SKM-1 treated with dmso at 0.1 percent for 144 hours (cell line): ENCODE data around the gene P3R3URF.
A peak's percentile ranks its signal among the peaks of the same experiment; 100 is the strongest.

Source experiments
- DNase-seq: peaks from one replicate; lab custom pipeline; 2025; ENCODE audit not compliant: unreplicated experiment; lab: John Stamatoyannopoulos, UW

The P3R3URF gene

DNA sequence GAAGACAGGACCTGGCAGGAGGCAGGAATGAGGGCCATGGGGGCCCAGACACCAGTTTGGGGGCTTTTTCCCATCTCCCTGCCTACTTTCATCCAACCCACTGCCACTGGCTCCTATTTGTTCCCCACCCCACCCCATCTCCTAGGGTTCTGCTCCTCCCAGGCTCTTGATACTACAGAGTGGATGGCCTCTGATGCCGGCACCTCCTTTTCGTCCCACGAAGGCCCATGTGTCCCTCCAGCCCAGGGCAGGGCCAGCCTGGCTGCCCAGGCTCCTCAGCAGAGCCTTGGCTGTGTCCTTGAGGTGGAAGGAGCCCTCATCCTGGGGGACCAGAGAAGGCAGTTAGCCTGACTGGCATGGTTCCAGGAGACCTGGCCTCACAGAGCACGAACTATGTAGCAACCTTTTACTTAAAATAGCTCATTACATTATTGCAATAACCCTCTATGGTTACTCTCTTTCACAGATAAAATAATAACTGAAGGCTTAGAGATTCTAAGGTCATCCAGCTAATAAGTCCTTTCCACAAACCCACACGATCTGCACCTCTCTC, 18.4 kb upstream of the P3R3URF start:
- peak; percentile 32 for DNase-seq

DNA sequence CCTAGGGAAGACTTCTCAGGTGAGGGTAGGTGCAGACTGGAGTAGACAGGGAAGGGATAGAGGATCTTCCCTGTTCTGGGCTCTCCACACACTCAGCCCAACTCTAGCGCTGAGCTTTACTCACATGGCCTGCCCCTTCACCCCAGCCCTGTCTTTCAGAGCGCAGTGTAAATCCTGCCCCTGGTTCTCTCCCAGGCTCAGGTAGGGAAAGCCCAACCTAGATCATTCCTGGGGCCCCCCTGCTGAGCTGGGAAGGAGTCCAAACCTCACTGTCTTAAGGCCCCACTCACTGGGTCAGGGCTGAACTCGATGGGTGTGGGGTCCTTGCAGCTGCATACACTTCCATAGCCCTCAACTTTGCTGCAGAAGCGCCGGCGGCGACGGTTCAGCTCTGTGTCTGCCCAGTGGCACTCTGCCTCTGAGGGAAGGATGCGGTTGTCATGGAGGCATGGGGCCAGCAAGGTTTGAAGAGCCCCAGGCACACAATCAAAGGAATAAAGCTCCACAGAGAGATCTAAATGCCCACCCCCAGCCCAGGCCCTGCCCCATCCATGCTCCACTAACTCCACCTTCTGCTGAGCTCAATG, 17.8 kb upstream of the P3R3URF start:
- no peak for DNase-seq

DNA sequence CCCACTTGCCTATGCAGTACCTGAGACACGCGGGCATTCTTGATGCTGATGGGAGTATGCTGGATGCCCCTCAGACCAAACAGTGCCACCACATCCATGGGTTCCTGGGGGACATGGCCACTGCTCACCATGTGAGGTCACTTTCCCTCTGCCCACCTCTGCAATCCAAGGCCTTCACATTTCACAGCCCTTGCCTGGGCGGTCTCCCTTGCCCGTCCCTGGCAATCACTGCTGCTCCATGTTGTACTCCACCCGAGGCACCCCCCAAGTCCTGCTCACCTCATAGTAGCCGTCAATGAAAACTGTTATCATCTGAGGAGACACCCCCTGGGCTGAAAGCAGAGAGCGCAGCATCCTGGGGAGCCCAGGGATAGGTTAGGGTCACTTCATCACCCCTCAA, 17.0 kb upstream of the P3R3URF start:
- no peak for DNase-seq

DNA sequence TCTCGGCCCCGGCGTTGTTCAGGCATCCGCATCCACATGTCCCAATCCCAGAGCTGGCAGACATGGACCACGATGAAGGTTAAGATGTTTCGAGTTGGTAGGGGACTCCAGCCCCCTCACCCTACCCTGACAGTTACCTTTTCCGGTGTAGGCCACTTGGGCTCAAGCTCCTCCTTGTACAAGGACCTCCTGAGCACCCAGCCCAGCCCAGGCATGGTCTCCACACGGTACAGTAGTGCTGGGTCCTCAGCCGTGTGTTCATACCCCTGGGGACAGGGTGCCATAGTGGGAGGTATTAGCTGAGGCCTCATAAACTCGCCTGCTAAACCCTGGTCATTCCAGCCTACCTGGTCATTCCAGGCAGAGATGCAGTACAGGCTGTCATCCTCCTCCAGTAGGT, 15.9 kb upstream of the P3R3URF start:
- DNase-seq, result no peak

DNA sequence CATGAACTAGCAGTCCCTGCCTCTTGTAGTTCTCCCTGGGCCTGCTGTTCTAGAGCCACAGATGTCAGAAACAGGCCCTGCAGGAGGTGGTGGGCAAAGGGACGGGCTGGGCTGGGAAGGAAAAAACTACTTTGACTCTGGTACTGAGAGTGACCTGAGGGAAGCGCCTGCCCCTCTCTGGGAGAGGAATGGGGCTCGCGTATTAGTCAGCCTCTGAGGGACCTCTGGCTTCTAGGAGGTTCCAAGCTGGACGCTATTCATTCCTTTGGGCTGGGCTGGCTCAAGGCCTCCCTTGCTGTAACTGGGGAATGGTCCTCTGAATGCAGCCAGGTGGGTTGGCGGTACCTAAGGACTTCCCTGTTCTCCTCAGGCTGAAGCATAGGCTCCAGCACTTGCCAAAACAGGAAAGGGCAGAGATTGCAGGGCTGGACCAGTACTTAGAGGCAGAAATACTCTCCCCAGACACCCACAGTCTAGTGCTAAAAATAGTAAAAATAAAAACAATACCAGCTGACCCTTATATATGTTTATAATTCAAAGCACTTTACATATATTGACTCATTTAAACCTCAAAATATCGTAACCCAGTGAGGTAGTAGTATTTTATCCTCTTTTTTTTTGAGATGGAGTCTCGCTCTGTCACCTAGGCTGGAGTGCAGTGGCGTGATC, 14.9 kb upstream of the P3R3URF start:
- no peak for DNase-seq

DNA sequence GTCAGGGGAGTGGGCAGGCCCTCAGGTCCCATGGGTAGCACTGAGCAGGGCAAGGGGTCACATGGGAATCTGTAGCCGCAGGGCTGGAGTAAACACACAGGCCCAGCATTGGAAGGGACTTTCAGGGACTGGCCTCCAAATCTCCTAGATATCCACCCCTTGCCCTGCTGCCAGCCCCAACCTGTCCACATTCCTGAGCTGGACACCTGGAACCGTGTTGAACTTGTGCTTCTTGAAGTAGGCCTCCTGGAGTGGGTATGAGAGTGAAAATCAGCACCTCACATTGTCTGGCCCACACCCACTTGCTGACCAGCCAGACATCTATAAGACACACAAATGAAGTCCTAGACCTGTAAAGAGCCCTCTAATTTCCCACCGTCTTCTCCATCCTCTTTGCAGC, 14.3 kb upstream of the P3R3URF start:
- DNase-seq, result no peak

DNA sequence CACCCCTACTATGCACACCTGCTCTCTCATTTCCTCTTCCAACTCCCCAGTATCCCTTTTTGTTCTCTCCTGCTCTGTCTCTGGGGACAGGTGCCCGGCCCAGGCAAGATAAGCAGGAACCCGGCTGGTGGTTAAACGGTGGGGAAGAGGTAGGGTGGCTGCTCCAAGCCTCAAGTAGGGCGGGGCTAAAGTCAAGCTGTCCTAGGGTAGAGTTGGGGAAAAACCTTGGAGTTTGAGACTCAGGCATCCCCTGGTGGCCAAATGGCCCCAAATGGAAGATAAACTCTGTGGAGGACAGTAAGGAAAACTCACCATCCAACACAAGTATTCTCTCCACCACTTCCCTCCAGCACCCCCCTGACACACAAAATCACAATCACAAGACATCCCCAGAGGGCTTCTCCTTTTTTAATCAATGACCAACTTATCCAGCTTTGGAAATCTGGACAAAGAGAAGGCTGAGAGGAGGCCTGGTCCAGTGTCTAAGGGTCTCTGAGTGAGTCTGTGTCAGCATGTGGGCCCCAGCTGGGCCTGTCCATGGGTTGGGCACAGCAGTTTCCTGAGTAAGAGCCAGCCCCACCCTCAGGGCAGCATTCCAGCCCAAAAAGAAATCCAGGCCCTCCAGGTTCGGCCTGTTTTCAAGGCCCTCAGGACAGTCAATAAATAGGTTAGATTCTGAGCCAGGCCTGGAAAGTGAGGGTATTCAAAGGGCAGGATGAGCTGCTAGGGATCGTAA, 12.2 kb upstream of the P3R3URF start:
- no peak for DNase-seq

DNA sequence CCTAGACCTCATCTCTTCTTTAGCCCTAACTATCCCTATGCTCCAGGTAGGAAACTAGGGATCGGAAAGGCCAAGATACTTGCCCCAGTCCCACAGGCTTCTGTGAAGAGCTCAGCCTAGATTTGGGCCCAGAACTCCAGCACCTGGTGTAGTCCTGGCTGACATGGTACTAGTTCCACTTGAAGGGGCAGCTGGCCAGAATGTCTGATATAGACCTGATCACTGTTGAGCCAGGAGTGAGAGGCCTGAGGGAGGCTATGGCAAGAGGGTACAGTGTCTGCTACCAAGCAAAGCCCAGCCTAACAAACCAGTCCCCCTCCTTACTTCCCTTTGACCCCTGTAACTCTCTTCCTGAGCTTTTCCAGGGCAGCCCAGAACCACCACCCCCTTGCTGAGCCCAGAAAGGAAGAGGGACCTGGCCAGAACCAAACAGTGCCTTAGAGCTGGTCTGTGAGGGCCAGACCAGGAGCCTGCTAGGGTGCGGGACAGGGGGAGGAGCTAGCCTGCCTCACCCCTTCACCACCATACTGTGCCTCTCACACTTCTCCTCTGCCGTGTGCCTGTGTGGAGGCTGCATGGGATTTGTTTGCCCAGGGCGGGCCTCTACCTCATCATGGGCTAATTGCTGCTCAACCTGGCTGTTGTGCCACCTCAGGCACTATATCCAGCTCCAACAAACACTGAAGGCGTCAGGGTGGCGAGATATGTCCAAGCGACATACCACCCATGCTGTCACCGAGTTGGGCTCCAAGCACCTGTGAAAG, 11.0 kb upstream of the P3R3URF start:
- DNase-seq, result no peak

DNA sequence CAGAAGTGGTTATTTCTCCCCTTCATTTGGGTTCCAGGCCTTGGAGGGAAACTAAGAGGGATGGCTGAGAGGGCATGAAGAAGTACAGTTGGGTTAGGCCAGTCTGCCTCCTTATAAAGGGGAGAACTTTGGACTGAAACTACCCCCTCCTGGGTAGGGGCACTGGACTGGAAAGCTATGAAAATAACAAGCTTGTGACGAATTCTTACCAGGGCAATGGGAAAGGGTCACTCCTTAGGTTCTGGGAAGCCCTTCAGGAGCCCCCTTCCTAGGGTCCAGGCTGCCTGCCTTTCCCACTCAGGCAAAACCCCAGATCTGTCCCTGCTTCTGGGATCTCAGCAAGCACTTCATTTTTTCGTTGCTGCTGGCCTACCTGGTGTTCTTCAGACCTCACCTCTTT, 9.8 kb upstream of the P3R3URF start:
- DNase-seq, result no peak

DNA sequence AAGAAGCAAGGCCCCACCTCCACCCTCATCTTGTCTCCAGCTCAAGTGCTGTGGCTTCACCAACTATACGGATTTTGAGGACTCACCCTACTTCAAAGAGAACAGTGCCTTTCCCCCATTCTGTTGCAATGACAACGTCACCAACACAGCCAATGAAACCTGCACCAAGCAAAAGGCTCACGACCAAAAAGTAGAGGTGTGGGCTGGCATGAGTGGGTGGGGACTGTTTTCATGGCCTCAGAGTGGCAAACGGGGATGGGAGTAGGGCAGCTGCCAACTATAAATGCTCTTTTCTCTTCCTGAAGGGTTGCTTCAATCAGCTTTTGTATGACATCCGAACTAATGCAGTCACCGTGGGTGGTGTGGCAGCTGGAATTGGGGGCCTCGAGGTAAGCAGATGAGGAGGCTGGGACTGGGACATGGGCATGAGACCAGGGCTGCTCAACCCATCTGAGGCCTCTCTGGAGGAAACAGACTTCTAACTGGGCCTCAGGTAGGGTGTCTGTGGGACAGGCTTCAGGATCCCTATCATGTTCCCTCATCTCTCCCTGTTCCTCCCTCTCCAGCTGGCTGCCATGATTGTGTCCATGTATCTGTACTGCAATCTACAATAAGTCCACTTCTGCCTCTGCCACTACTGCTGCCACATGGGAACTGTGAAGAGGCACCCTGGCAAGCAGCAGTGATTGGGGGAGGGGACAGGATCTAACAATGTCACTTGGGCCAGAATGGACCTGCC, 8.8 kb upstream of the P3R3URF start:
- no peak for DNase-seq

DNA sequence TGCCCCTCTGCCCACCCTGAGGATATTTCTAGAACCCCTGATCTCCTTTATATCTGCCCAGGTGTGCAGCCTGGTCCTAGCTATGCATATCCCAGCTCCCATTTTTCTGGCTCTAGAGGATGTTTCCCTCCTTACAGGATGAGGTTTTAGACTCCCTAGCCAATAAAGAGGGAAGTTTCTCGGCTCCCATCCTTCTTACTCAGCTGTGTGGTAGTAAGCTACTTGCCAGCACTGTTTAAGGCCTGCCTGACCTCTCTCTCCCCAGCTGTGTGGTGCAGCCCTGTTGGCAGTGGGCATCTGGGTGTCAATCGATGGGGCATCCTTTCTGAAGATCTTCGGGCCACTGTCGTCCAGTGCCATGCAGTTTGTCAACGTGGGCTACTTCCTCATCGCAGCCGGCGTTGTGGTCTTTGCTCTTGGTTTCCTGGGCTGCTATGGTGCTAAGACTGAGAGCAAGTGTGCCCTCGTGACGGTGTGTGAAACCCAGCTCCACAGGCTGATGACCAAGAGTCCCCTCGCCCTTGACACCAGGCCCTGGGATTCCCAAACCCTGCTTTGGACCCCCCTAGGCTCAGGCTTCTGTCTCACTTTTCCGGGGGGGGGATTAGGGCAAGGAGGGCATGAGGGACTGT, 7.8 kb upstream of the P3R3URF start:
- DNase-seq, result no peak

DNA sequence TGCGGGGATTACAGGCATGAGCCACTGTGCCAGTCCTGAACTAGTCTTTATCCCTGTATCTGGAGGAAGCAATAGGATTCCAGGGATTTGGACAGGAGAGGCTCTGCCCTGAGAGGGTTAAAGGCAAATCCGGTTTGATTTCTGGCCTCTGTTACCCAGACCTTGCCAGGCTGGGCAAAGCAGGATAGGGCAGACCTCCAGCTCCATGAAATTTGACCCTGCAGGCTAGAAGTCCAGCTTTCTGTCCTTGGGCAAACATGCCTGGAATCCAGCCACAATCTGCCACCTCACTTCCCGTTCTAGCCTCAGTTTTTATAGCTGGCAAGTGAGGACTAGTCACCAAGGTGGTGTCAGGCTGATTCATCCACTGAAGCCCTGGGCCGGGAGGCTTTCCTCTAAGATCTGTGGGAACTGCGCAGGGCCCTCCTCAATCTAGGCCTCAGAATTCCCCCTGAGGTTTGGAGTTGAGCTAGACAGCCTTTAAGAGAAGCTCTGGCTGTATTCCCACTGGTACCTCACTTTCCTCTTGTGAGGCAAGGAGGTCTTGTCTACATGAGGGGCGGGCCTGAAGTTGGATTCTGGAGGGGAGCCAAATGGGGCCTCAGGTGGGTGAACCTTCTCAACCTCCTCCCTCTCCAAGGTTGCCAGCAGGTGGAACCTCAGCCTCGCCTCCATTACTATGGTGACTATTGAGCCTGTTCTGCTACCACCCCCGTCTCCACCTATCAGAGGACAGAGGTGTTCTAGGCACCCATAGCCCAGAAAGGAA, 7.0 kb upstream of the P3R3URF start:
- DNase-seq, result no peak

DNA sequence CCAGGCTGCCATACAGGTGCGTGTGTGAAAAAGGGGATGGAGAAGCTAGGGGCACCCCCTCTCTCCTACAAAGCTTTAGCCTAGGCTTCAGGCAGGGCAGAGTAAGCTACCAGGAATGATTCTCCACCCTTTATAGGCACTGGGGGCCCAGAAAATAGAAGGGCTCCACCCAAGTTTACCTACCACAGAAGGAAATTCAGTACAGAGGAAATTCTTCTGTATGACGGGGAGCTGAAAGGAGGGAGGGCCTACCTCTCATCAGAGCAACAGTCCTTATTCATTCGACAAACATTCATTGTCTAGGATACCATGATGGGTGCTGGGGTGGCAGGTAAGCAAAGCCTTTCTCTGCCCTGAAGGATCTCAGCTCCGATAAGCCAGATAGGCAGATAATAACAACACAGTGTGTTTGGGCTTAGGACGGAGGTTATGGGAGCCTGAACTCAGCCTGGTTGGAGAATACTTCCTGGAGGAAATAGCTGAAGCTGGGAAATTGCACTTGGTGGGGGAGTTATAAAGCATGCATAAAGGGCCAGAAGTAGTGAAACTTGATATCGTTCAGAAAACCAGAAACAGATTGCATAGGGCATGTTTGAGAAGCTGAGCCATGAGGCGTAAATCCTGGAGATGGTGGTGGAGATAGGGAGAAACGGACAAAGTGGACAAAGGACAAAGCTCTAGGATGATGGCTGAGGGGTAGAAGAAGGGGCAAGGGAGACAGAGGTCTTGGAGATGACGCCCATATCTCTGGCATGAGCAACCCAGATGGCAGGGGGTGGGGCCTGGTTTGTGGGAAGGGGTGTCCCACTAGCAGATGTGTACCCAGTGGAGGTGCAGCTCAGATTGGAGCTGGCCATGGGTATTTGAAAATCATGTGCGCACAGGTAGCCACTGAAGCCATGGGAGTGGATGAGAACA, 5.3 kb upstream of the P3R3URF start:
- no peak for DNase-seq

DNA sequence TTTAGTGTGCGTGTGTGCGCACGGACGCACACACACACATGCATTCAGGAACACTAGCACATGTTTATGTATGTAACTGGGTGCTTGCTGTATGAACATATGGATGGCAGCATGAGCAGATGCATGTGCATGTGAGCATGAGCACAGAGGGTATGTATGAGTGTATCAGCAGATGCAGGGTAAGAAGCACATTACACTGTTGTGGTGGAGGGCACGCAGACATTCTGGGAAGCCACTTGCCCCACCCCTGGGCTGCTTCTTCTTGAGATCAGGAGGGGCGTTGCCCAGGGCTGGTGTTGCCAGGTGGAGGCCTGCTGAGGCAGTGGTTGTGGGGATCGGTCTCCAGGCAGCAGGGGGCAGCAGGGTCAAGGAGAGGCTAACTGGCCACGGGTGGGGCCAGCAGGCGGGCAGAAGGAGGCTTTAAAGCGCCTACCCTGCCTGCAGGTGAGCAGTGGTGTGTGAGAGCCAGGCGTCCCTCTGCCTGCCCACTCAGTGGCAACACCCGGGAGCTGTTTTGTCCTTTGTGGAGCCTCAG, 3.9 kb upstream of the P3R3URF start:
- no peak for DNase-seq

DNA sequence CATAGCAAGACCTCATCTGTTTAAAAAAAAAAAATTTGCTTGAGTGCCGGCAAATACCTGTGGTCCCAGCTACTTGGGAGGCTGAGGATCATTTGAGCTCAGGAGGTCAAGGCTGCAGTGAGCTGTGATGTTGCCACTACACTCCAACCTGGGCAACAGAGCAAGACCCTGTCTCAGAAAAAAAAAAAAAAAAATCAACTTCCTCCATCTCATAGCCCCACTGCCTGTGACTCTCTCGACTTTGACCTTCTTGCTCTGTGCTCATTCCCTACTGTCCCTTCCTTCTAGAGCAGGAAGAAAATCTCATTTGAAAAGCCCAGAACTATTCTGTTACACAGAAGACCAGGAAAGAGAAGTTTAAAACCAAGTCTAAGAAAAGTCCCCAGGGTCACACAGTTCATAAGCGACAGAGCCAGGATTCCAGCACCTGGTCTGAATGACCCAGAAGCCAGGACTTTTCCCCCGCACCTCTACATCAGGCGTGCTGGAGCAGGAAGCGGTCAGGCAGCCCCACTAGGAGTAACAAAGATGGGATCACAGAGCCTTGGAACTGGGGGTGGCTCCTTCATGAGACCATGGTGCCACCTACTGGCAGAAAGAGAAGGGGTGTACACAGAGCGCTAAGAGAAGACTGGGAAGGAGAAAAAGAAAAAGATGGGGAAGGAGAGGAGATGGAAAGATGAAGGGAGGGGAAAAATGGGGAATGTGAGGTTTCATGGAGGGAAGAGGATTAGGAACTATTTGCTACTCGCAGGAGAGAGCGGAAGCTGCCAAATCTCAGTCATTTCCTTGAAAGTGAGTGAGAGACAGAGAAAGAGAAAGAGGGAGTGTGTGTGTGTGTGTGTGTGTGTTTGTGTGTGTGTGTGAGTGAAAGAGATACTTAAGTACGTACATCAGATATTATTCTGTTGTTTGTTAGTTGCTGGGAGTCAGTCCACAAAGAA, 3.1 kb upstream of the P3R3URF start:
- DNase-seq, result peak; percentile 60

DNA sequence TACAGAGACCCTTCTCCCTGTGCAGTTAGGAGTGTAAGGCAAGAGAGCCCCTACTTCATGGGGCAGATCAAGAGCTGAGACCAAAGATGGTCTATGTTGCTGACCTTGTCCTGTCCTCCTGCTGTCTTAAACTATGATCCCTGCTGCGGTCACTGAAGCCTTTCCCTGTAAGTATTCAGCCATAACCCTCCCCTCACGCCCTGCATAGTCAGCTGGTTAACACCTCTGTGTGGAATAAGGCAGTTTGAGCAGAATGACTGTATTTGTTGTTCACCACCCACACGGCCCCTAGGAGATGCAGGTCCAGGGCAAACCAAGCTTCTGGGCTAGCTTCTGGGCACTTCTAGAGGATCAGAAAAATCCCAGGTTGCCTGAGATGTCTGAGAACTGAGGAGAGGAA, 1.0 kb downstream of the P3R3URF start:
- no peak for DNase-seq
